ENCODE results near the gene CTNNA2.

Gene CTNNA2

DNA sequence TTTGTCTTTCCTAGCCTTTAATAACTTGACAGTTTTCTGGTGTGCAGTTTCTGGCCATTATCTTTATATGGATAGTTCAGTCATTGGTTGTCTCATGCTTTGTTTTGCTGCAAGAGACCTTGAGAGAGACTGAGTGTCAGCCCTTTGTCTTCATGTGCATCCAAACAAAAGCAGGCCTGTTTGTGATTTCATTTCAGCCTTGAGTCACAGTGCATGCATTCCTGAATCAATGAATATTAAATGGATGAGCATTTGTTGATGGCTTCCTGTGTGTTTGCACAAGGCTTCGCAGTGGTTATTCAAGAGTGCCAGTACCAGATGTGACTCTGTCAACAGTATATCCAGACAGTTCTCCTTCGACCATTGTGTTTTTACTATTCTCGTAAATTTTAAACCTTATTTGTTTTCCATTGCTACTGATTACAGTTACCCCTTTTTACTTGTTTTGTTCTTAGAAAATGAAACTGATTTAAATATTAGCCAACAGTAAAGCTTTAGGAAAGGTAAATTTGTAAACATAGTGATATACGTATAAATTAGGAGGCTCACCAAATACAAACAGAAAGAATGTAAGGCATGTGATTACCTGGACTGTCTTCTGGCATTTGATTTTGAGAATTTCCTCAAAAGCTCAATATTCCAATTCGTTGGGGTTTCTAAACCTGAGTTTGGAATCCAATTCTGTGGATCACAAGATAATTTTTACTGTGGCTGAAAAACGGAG, 319.8 kb downstream of the CTNNA2 start:
- no peak overlapping the region for H3K9ac ChIP-seq (ENCODE audit: low read depth, low read length)
- no peaks in the 10 kb centered on the region for H3K27me3 ChIP-seq (ENCODE audit: control insufficient read depth, insufficient read depth, low read length)
- no peak overlapping the region for H3K4me3 ChIP-seq (ENCODE audit: low read depth, low read length)
- peaks cover 29% of the 10 kb centered on the region for H3K4me1 ChIP-seq (ENCODE audit: control insufficient read depth, insufficient read depth, low read length)
- H3K9me3 ChIP-seq (ENCODE audit: control insufficient read depth, insufficient read depth, low read length) = no peaks in the 10 kb centered on the region
- H3K36me3 ChIP-seq (ENCODE audit: control insufficient read depth, insufficient read depth, low read length) = no peaks in the 10 kb centered on the region

- H3K9ac ChIP-seq (ENCODE audit: low read depth, low read length) = no peak overlapping the region
- H3K27me3 ChIP-seq (ENCODE audit: control insufficient read depth, insufficient read depth, low read length) = no peaks in the 10 kb centered on the region
- no peaks in the 10 kb centered on the region for H3K36me3 ChIP-seq (ENCODE audit: control insufficient read depth, insufficient read depth, low read length)
- H3K4me1 ChIP-seq (ENCODE audit: control insufficient read depth, insufficient read depth, low read length) = peaks cover 28% of the 10 kb centered on the region
- no peak overlapping the region for H3K4me3 ChIP-seq (ENCODE audit: low read depth, low read length)
- no peaks in the 10 kb centered on the region for H3K9me3 ChIP-seq (ENCODE audit: control insufficient read depth, insufficient read depth, low read length)
Observed at GRCh38 chr2:79833235-79833878, 320.5 kb downstream of the CTNNA2 start.

GRCh38 chr2:79835911-79836310, 323.1 kb downstream of the CTNNA2 start:
- no peaks in the 10 kb centered on the region for H3K9me3 ChIP-seq (ENCODE audit: control insufficient read depth, insufficient read depth, low read length)
- H3K36me3 ChIP-seq (ENCODE audit: control insufficient read depth, insufficient read depth, low read length) = no peaks in the 10 kb centered on the region
- no peak overlapping the region for H3K4me3 ChIP-seq (ENCODE audit: low read depth, low read length)
- H3K4me1 ChIP-seq (ENCODE audit: control insufficient read depth, insufficient read depth, low read length) = peaks cover 21% of the 10 kb centered on the region
- no peaks in the 10 kb centered on the region for H3K27me3 ChIP-seq (ENCODE audit: control insufficient read depth, insufficient read depth, low read length)
- H3K9ac ChIP-seq (ENCODE audit: low read depth, low read length) = no peak overlapping the region

DNA sequence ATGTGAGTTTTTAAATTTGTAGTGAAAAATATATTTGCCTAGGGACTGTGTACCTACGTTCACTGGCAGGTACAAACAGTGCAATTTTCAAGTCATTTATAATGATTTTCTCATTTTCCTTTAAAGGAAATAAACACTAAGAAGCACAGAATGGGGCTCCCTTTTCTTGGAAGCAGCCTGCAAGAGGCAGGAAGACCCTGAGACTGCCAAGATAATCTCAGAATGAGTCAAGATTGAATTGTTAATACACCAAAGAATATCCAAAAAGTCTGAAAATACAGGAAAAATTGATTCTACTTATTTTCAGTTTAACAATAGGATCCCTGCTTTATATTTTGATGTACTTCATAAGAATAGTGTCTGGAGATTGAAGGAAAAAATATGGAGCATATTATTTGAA, 331.2 kb downstream of the CTNNA2 start:
- Histone ChIP-seq H3K4me3 (ENCODE audit: low read depth, low read length) (no peak overlapping the region), H3K27me3 (ENCODE audit: control insufficient read depth, insufficient read depth, low read length) (no peaks in the 10 kb centered on the region), H3K9me3 (ENCODE audit: control insufficient read depth, insufficient read depth, low read length) (no peaks in the 10 kb centered on the region), H3K36me3 (ENCODE audit: control insufficient read depth, insufficient read depth, low read length) (no peaks in the 10 kb centered on the region), H3K9ac (ENCODE audit: low read depth, low read length) (no peak overlapping the region), H3K4me1 (ENCODE audit: control insufficient read depth, insufficient read depth, low read length) (peaks cover 5% of the 10 kb centered on the region)

DNA sequence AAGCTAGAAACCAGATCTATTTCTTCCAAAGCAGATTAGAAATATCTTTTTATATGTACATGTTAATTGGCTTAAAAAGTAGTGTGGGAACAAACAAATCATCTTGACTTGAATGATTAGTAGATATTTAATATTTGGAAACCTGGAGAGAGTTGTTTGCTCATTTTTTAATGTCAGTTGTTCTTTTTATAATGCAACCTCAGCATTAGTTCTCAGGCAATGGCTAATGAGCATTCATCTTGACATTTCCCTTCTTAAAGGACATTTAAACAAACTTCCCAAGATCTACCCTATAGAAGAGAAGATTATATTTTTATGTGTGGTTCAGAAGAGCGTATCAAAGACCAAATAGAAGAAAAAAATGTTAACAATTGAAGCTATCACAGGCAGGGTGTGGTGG, 334.0 kb downstream of the CTNNA2 start:
- H3K36me3 ChIP-seq (ENCODE audit: control insufficient read depth, insufficient read depth, low read length) = no peaks in the 10 kb centered on the region
- no peaks in the 10 kb centered on the region for H3K27me3 ChIP-seq (ENCODE audit: control insufficient read depth, insufficient read depth, low read length)
- H3K4me3 ChIP-seq (ENCODE audit: low read depth, low read length) = no peak overlapping the region
- no peaks in the 10 kb centered on the region for H3K9me3 ChIP-seq (ENCODE audit: control insufficient read depth, insufficient read depth, low read length)
- H3K9ac ChIP-seq (ENCODE audit: low read depth, low read length) = no peak overlapping the region
- H3K4me1 ChIP-seq (ENCODE audit: control insufficient read depth, insufficient read depth, low read length) = peaks cover 12% of the 10 kb centered on the region

- H3K9me3 ChIP-seq (ENCODE audit: control insufficient read depth, insufficient read depth, low read length) = no peaks in the 10 kb centered on the region
- H3K9ac ChIP-seq (ENCODE audit: low read depth, low read length) = no peak overlapping the region
- H3K36me3 ChIP-seq (ENCODE audit: control insufficient read depth, insufficient read depth, low read length) = no peaks in the 10 kb centered on the region
- H3K4me1 ChIP-seq (ENCODE audit: control insufficient read depth, insufficient read depth, low read length) = peaks cover 12% of the 10 kb centered on the region
- H3K4me3 ChIP-seq (ENCODE audit: low read depth, low read length) = no peak overlapping the region
- no peaks in the 10 kb centered on the region for H3K27me3 ChIP-seq (ENCODE audit: control insufficient read depth, insufficient read depth, low read length)
Observed at GRCh38 chr2:79849241-79849640, 336.4 kb downstream of the CTNNA2 start.

DNA sequence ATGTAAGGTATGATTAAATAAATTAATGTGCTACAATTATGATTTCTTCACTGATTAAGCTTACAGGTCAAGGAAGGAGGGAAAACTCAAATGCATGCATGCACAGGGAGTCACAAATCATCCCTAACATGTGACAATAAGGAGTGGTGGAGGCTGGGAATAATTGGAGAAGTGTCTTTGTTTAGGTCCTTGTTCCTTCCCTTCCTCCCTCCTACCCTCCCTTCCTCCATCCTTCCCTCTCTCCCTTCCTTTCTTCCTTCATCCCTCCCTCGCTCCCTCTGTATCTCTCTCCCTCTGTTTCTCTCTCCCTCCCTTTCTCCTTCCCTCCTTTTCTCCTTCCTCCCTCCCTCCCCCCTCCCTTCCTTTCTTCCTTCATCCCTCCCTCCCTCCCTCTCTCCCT, 337.1 kb downstream of the CTNNA2 start:
- Histone ChIP-seq H3K36me3 (ENCODE audit: control insufficient read depth, insufficient read depth, low read length) (no peaks in the 10 kb centered on the region), H3K9ac (ENCODE audit: low read depth, low read length) (no peak overlapping the region), H3K9me3 (ENCODE audit: control insufficient read depth, insufficient read depth, low read length) (no peaks in the 10 kb centered on the region), H3K4me3 (ENCODE audit: low read depth, low read length) (no peak overlapping the region), H3K27me3 (ENCODE audit: control insufficient read depth, insufficient read depth, low read length) (no peaks in the 10 kb centered on the region), H3K4me1 (ENCODE audit: control insufficient read depth, insufficient read depth, low read length) (peaks cover 12% of the 10 kb centered on the region)

GRCh38 chr2:79850912-79851311, 338.1 kb downstream of the CTNNA2 start:
- H3K9ac ChIP-seq (ENCODE audit: low read depth, low read length) = no peak overlapping the region
- no peaks in the 10 kb centered on the region for H3K27me3 ChIP-seq (ENCODE audit: control insufficient read depth, insufficient read depth, low read length)
- H3K9me3 ChIP-seq (ENCODE audit: control insufficient read depth, insufficient read depth, low read length) = no peaks in the 10 kb centered on the region
- H3K36me3 ChIP-seq (ENCODE audit: control insufficient read depth, insufficient read depth, low read length) = no peaks in the 10 kb centered on the region
- peaks cover 14% of the 10 kb centered on the region for H3K4me1 ChIP-seq (ENCODE audit: control insufficient read depth, insufficient read depth, low read length)
- no peak overlapping the region for H3K4me3 ChIP-seq (ENCODE audit: low read depth, low read length)

DNA sequence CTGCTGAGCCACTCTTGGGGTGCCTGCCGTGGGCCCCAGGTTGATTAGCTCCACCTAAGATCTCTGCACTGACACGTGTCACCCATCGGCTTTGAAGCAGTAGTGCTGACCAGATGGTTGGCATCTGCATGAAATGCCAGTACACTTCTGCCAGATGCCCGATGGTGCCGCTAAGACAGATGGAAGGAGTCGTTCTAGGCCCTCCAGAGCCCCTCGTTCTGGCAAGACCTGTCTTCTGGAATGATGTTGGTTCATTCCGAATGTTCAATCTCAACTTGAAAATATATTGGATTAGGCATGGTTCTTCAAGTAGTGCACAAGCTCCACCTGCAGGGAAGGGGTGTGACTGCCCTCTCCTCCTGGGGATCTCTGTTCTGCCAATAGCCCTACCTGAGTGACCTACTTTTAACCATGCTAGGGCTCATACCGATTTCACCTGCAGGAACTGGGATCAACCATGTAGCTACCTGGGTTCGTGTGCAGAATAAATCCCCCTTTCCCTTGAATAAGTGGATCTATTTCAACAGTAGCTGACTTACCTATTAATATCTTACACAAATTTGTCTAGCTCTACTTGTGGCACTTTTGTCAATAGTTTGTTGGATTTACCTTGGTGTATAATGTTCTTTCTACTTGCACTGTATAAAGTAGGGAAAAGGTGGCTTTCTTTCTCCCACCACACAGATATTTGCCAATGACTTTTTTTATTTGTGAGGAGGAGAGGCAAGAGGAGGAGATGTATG, 342.6 kb downstream of the CTNNA2 start:
- no peaks in the 10 kb centered on the region for H3K9me3 ChIP-seq (ENCODE audit: control insufficient read depth, insufficient read depth, low read length)
- H3K36me3 ChIP-seq (ENCODE audit: control insufficient read depth, insufficient read depth, low read length) = no peaks in the 10 kb centered on the region
- no peak overlapping the region for H3K9ac ChIP-seq (ENCODE audit: low read depth, low read length)
- no peak overlapping the region for H3K4me3 ChIP-seq (ENCODE audit: low read depth, low read length)
- no peaks in the 10 kb centered on the region for H3K27me3 ChIP-seq (ENCODE audit: control insufficient read depth, insufficient read depth, low read length)
- peaks cover 5% of the 10 kb centered on the region for H3K4me1 ChIP-seq (ENCODE audit: control insufficient read depth, insufficient read depth, low read length)

DNA sequence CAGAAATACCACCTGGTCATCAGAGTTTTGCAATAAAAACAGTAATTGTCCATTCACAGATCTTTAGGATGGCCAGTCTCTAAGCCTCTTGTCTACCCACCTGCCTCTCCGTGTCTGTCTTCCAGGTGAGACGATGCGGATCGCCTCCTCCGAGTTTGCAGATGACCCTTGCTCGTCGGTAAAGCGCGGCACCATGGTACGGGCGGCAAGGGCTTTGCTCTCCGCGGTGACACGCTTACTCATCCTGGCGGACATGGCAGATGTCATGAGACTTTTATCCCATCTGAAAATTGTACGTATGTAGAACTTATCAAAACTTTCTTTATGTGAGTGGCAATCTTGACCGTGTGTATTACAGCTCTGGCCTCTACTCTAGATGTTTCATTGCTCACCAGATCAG, 345.0 kb downstream of the CTNNA2 start:
- no peaks in the 10 kb centered on the region for H3K27me3 ChIP-seq (ENCODE audit: control insufficient read depth, insufficient read depth, low read length)
- H3K9me3 ChIP-seq (ENCODE audit: control insufficient read depth, insufficient read depth, low read length) = no peaks in the 10 kb centered on the region
- H3K36me3 ChIP-seq (ENCODE audit: control insufficient read depth, insufficient read depth, low read length) = no peaks in the 10 kb centered on the region

DNA sequence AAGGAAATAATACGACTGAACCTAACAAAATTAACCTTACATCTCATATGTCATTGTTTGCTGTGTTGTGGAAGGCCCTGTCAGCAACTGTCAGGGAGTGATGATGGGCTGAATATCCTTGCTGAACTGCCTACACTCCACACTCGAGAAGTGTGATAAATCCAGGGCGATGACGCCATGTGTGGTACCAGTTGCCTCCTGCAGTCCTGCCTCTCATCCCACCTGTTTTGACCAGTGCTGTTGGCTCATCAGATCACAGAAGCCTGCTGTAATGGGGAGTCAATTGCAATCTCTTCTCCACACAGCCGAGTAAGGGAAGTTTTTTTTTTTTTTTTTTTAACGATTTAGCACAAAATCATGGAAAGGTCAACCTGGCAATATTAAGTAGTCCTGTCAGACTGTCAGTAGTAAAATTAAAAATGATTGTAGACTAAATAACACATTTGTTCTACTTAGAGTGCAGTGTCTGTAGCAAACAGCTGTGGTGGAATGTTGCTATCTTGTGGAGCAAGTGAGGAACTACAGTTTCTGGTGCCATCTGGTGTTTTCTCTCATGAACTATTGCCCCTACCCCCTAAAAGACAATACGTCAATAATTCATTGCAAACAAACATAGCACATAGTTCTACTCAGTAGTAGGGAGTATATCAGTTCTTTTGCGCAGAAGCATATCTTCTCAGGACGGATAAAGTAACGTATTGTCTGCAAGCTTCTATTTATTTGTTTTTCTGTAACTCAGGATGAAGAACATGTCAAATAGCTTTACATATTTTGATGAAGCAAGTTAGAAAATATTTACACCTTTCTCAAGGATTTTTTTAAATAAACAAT, 347.6 kb downstream of the CTNNA2 start:
- no peaks in the 10 kb centered on the region for H3K27me3 ChIP-seq (ENCODE audit: control insufficient read depth, insufficient read depth, low read length)
- H3K4me3 ChIP-seq (ENCODE audit: low read depth, low read length) = no peak overlapping the region
- no peaks in the 10 kb centered on the region for H3K9me3 ChIP-seq (ENCODE audit: control insufficient read depth, insufficient read depth, low read length)
- peaks cover 7% of the 10 kb centered on the region for H3K4me1 ChIP-seq (ENCODE audit: control insufficient read depth, insufficient read depth, low read length)
- H3K9ac ChIP-seq (ENCODE audit: low read depth, low read length) = no peak overlapping the region
- no peaks in the 10 kb centered on the region for H3K36me3 ChIP-seq (ENCODE audit: control insufficient read depth, insufficient read depth, low read length)

More for the DNA sequence above, 345.0 kb downstream of the CTNNA2 start:
- Histone ChIP-seq H3K4me3 (ENCODE audit: low read depth, low read length) (no peak overlapping the region), H3K9ac (ENCODE audit: low read depth, low read length) (no peak overlapping the region), H3K4me1 (ENCODE audit: control insufficient read depth, insufficient read depth, low read length) (peaks cover 9% of the 10 kb centered on the region)
